Spleen (tissue), 7 donors: ENCODE data around the gene STK4.

Experiments
- POLR2AphosphoS5 ChIP-seq, 3 donors: sonication (generic); formaldehyde crosslinking; IDR thresholded peaks; one replicate each; pipeline ENCODE4 v1.5.1; 2017; ENCODE audit warnings: antibody characterized with exemption in 3 of 3
- TF ChIP-seq, protein P1 (sequence below), 11 experiments: fragments of 200-600 bp in 7 of 11; fragments of 450-650 bp in 4 of 11; sonication (generic) in 4 of 11; IDR thresholded peaks in 8 of 11; conservative IDR thresholded peaks in 3 of 11; 1 replicate in 7 of 11; 2 replicates in 4 of 11; pipeline versions ENCODE4 v1.4.0 to v1.8.0; 2016 to 2021; ENCODE audit warnings: antibody characterized with exemption in 11 of 11, inconsistent platforms in 4 of 11, mild to moderate bottlenecking in 1 of 11
- donor health status: DM: no; HTN: no; CAD: no; lungs with moderate emphysema.
- donor health status: DM: no; HTN: no; CAD: no.
- donor health status: DM: no; HTN: no; CAD: no.

DNA sequence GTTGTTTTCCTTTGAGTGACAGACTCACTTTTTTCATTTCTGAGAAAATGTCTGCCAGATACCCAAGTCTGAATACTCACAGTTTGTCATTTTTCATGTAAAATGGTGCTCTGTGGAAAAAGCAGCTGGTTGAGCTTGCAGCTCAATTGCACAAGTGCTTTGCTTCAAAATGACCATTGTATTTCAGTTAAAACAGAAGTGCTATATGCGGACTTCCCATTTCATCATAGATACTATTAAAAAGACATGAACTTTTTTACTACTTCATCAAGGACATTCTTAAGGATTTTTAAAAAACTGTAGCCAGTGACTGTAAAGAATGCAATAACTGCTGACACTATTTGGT is 73.1 kb downstream of the STK4 start:
- TF ChIP-seq, protein P1, sequence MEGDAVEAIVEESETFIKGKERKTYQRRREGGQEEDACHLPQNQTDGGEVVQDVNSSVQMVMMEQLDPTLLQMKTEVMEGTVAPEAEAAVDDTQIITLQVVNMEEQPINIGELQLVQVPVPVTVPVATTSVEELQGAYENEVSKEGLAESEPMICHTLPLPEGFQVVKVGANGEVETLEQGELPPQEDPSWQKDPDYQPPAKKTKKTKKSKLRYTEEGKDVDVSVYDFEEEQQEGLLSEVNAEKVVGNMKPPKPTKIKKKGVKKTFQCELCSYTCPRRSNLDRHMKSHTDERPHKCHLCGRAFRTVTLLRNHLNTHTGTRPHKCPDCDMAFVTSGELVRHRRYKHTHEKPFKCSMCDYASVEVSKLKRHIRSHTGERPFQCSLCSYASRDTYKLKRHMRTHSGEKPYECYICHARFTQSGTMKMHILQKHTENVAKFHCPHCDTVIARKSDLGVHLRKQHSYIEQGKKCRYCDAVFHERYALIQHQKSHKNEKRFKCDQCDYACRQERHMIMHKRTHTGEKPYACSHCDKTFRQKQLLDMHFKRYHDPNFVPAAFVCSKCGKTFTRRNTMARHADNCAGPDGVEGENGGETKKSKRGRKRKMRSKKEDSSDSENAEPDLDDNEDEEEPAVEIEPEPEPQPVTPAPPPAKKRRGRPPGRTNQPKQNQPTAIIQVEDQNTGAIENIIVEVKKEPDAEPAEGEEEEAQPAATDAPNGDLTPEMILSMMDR (IDR thresholded peaks at IDR 0.05 in 8 of 11, conservative IDR thresholded peaks at IDR 0.05 in 3 of 11) = no peak
- TF ChIP-seq POLR2AphosphoS5 (IDR thresholded peaks at IDR 0.05) = no peak
